HFFc6 (cell line): ENCODE results near the gene RFX1. TPM values are rescaled to one million over a fixed set of nuclear protein-coding genes. Genes with fewer than 3 reads are reported as not detected.
A peak's percentile ranks its signal among the peaks of the same experiment; 100 is the strongest.

Experiments
- DNase-seq: peaks from one replicate; pipeline ENCODE4 v3.0.0-alpha.2; 2018
- H3K27ac Mint-ChIP-seq: 2 replicates; pipeline ENCODE4 v1.8.0; 2020; ENCODE audit warnings: mild to moderate bottlenecking, mixed read lengths
- H3K27me3 Mint-ChIP-seq: 2 replicates; pipeline ENCODE4 v1.8.0; 2021; ENCODE audit warnings: mild to moderate bottlenecking, moderate library complexity, mixed read lengths; ENCODE audit not compliant: insufficient read depth
- H3K36me3 Mint-ChIP-seq: 2 replicates; pipeline ENCODE4 v1.8.0; 2021; ENCODE audit warnings: low read depth, mixed read lengths
- H3K4me1 Mint-ChIP-seq: 2 replicates; pipeline ENCODE4 v1.8.0; 2020; ENCODE audit warnings: low read depth, mixed read lengths
- H3K4me3 Mint-ChIP-seq: 2 replicates; pipeline ENCODE4 v1.8.0; 2020; ENCODE audit warnings: mild to moderate bottlenecking, moderate library complexity, mixed read lengths
- H3K9me3 Mint-ChIP-seq: 2 replicates; pipeline ENCODE4 v1.8.0; 2020; ENCODE audit warnings: mild to moderate bottlenecking, mixed read lengths
- CTCF ChIP-seq: fragments of 200-600 bp; sonication (generic); IDR thresholded peaks from 2 replicates; pipeline ENCODE4 v1.5.0; 2021; ENCODE audit warnings: antibody characterized with exemption, mild to moderate bottlenecking
- total RNA-seq, 6 experiments: library from RNA; stranded (reverse); fragmentation: NEBNext Ultra II Directional; extraction: Animal tissue kit (Norgen Biotek cat#: 25700); gene quantifications; 2 replicates in 1 of 6; 3 replicates in 5 of 6; pipeline ENCODE4 v1.2.3, GENCODE V29; 2021

RFX1 gene
- total RNA-seq, 6 experiments from 2014 or later, result 11.6 to 13.0 (median 12.2) TPM

GRCh38 chr19:13986348-13986904 lies 19.7 kb downstream of the RFX1 start:
- peak; percentile 81 for DNase-seq
- Mint-ChIP-seq H3K4me3 (no peak overlapping the region), H3K9me3 (no peaks in the 10 kb centered on the region), H3K4me1 (peaks cover 20% of the 10 kb centered on the region), H3K27me3 (peaks cover 1% of the 10 kb centered on the region; the same call in 1 of the 2 replicates), H3K36me3 (no peaks in the 10 kb centered on the region), H3K27ac (peak overlapping the region; percentile 86)
- no peak for TF ChIP-seq CTCF

GRCh38 chr19:13985771-13986347 lies 20.3 kb downstream of the RFX1 start:
- TF ChIP-seq CTCF, result no peak
- H3K27ac Mint-ChIP-seq, result peak overlapping the region; percentile 73
- H3K27me3 Mint-ChIP-seq, result peaks cover 1% of the 10 kb centered on the region; the same call in 1 of the 2 replicates
- H3K9me3 Mint-ChIP-seq, result no peaks in the 10 kb centered on the region
- DNase-seq, result no peak
- no peaks in the 10 kb centered on the region for H3K36me3 Mint-ChIP-seq
- H3K4me3 Mint-ChIP-seq, result no peak overlapping the region
- peaks cover 20% of the 10 kb centered on the region for H3K4me1 Mint-ChIP-seq

- Mint-ChIP-seq H3K4me3 (no peak overlapping the region), H3K27me3 (no peaks in the 10 kb centered on the region), H3K9me3 (no peaks in the 10 kb centered on the region), H3K4me1 (peaks cover 20% of the 10 kb centered on the region), H3K36me3 (no peaks in the 10 kb centered on the region), H3K27ac (peak overlapping the region; percentile 73)
- no peak for TF ChIP-seq CTCF
- no peak for DNase-seq
These were observed 21.0 kb downstream of the RFX1 start for GRCh38 chr19:13984875-13985741.

GRCh38 chr19:13984186-13984585 lies 21.9 kb downstream of the RFX1 start:
- H3K36me3 Mint-ChIP-seq, result no peaks in the 10 kb centered on the region
- TF ChIP-seq CTCF, result no peak
- no peaks in the 10 kb centered on the region for H3K9me3 Mint-ChIP-seq
- H3K4me3 Mint-ChIP-seq, result no peak overlapping the region
- H3K4me1 Mint-ChIP-seq, result peaks cover 20% of the 10 kb centered on the region
- H3K27ac Mint-ChIP-seq, result no peak overlapping the region
- H3K27me3 Mint-ChIP-seq, result no peaks in the 10 kb centered on the region
- no peak for DNase-seq

- Mint-ChIP-seq H3K36me3 (no peaks in the 10 kb centered on the region), H3K27me3 (no peaks in the 10 kb centered on the region), H3K27ac (no peak overlapping the region), H3K4me3 (no peak overlapping the region), H3K9me3 (no peaks in the 10 kb centered on the region), H3K4me1 (peaks cover 20% of the 10 kb centered on the region)
- DNase-seq, result no peak
- no peak for TF ChIP-seq CTCF
These were observed 22.8 kb downstream of the RFX1 start for GRCh38 chr19:13983213-13983889.
